GM12891 (cell line): ENCODE measurements around the gene MEF2D.

Experiments
- POLR2A ChIP-seq: IDR thresholded peaks from 2 replicates; pipeline ENCODE4 v1.6.1; 2011; ENCODE audit warnings: low read depth, low read length, control low read depth
- POLR2AphosphoS5 ChIP-seq: IDR thresholded peaks from 2 replicates; pipeline ENCODE4 v1.6.1; 2011; ENCODE audit warnings: low read depth, low read length, control low read depth
- SPI1 ChIP-seq: IDR thresholded peaks from 2 replicates; pipeline ENCODE4 v1.6.1; 2011; ENCODE audit warnings: low read depth, low read length, control low read depth

DNA sequence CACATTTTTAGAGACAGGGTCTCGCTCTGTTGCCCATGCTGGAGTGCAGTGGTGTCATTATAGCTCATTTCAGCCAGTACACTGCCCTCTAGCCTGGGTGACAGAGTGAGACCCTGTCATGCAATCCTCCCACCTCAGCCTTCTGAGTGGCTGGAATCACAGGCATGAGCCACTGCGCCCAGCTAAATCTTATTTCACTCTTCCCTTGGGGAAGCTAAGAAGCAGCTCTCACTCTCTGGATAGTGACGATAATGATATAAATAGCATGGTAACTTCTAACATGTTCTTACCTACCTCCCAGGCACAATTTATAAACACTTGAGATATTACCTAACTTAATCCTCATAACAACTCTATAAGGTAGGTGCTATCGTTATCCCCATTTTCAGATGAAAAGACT, 46.9 kb upstream of the MEF2D start:
- TF ChIP-seq POLR2A (no peak), POLR2AphosphoS5 (no peak), SPI1 (no peak)
